Measurements from ENCODE around the gene ZMYND11.
"Not testable (repeated sequence)": the region's sequence is repeated elsewhere in the genome, so short reads cannot be mapped to it uniquely, and the experiment has no call there.

The ZMYND11 gene

GRCh38 chr10:241966-242643 lies 106.8 kb downstream of the ZMYND11 start:
- no peak overlapping the region for H3K4me3 ChIP-seq (ENCODE audit: low read length)
- H3K36me3 ChIP-seq (ENCODE audit: control insufficient read depth, insufficient read depth, low read length), result no peaks in the 10 kb centered on the region
- no CpG with 5 or more reads among the region's 9 CpGs for WGBS (ENCODE audit: insufficient coverage, insufficient read length)

GRCh38 chr10:244227-244626 lies 109.0 kb downstream of the ZMYND11 start:
- no CpG with 5 or more reads among the region's 7 CpGs for WGBS (ENCODE audit: insufficient coverage, insufficient read length)
- DNase-seq (ENCODE audit: low read depth, low spot score), result no peak
- no peak overlapping the region for H3K27ac ChIP-seq (ENCODE audit: low read length)

More at GRCh38 chr10:241966-242643, 106.8 kb downstream of the ZMYND11 start:
- DNase-seq (ENCODE audit: low read depth, low spot score), result no peak
- Histone ChIP-seq H3K4me1 (ENCODE audit: control insufficient read depth, insufficient read depth, low read length) (no peaks in the 10 kb centered on the region), H3K27me3 (ENCODE audit: control insufficient read depth, insufficient read depth, low read length) (no peaks in the 10 kb centered on the region), H3K9me3 (ENCODE audit: control insufficient read depth, insufficient read depth, low read length) (no peaks in the 10 kb centered on the region), H3K27ac (ENCODE audit: low read length) (no peak overlapping the region)

GRCh38 chr10:246431-246830 lies 111.2 kb downstream of the ZMYND11 start:
- no CpG with 5 or more reads among the region's 9 CpGs for whole genome bisulfite sequencing (ENCODE audit: insufficient coverage, insufficient read length)
- DNase-seq (ENCODE audit: low read depth, low spot score), result no peak

More at GRCh38 chr10:244227-244626, 109.0 kb downstream of the ZMYND11 start:
- Histone ChIP-seq H3K9me3 (ENCODE audit: control insufficient read depth, insufficient read depth, low read length) (no peaks in the 10 kb centered on the region), H3K27me3 (ENCODE audit: control insufficient read depth, insufficient read depth, low read length) (no peaks in the 10 kb centered on the region), H3K36me3 (ENCODE audit: control insufficient read depth, insufficient read depth, low read length) (peaks cover 3% of the 10 kb centered on the region; the same call in 1 of the 2 replicates), H3K4me3 (ENCODE audit: low read length) (no peak overlapping the region), H3K4me1 (ENCODE audit: control insufficient read depth, insufficient read depth, low read length) (no peaks in the 10 kb centered on the region)

GRCh38 chr10:247480-247879 lies 112.2 kb downstream of the ZMYND11 start:
- DNase-seq (ENCODE audit: low read depth, low spot score), result no peak
- Histone ChIP-seq H3K4me3 (ENCODE audit: low read length) (no peak overlapping the region), H3K36me3 (ENCODE audit: control insufficient read depth, insufficient read depth, low read length) (peaks cover 3% of the 10 kb centered on the region; the same call in 1 of the 2 replicates), H3K4me1 (ENCODE audit: control insufficient read depth, insufficient read depth, low read length) (no peaks in the 10 kb centered on the region), H3K27me3 (ENCODE audit: control insufficient read depth, insufficient read depth, low read length) (no peaks in the 10 kb centered on the region), H3K27ac (ENCODE audit: low read length) (no peak overlapping the region), H3K9me3 (ENCODE audit: control insufficient read depth, insufficient read depth, low read length) (no peaks in the 10 kb centered on the region)
- no CpG with 5 or more reads among the region's 4 CpGs for WGBS (ENCODE audit: insufficient coverage, insufficient read length)

More at GRCh38 chr10:246431-246830, 111.2 kb downstream of the ZMYND11 start:
- no peak overlapping the region for H3K4me3 ChIP-seq (ENCODE audit: low read length)
- no peaks in the 10 kb centered on the region for H3K9me3 ChIP-seq (ENCODE audit: control insufficient read depth, insufficient read depth, low read length)
- H3K27ac ChIP-seq (ENCODE audit: low read length), result no peak overlapping the region
- no peaks in the 10 kb centered on the region for H3K27me3 ChIP-seq (ENCODE audit: control insufficient read depth, insufficient read depth, low read length)
- peaks cover 3% of the 10 kb centered on the region; the same call in 1 of the 2 replicates for H3K36me3 ChIP-seq (ENCODE audit: control insufficient read depth, insufficient read depth, low read length)
- H3K4me1 ChIP-seq (ENCODE audit: control insufficient read depth, insufficient read depth, low read length), result no peaks in the 10 kb centered on the region

- H3K9me3 ChIP-seq (ENCODE audit: control insufficient read depth, insufficient read depth, low read length), result no peaks in the 10 kb centered on the region
- H3K4me3 ChIP-seq (ENCODE audit: low read length), result no peak overlapping the region
- H3K36me3 ChIP-seq (ENCODE audit: control insufficient read depth, insufficient read depth, low read length), result peaks cover 3% of the 10 kb centered on the region; the same call in 1 of the 2 replicates
- WGBS (ENCODE audit: insufficient coverage, insufficient read length), result no CpG with 5 or more reads among the region's 15 CpGs
- H3K27me3 ChIP-seq (ENCODE audit: control insufficient read depth, insufficient read depth, low read length), result no peaks in the 10 kb centered on the region
- no peak overlapping the region for H3K27ac ChIP-seq (ENCODE audit: low read length)
- DNase-seq (ENCODE audit: low read depth, low spot score), result no peak
- no peaks in the 10 kb centered on the region for H3K4me1 ChIP-seq (ENCODE audit: control insufficient read depth, insufficient read depth, low read length)
Observed at GRCh38 chr10:248307-248706, 113.1 kb downstream of the ZMYND11 start.

- Histone ChIP-seq H3K27ac (ENCODE audit: low read length) (no peak overlapping the region), H3K27me3 (ENCODE audit: control insufficient read depth, insufficient read depth, low read length) (no peaks in the 10 kb centered on the region), H3K4me3 (ENCODE audit: low read length) (no peak overlapping the region), H3K4me1 (ENCODE audit: control insufficient read depth, insufficient read depth, low read length) (no peaks in the 10 kb centered on the region), H3K36me3 (ENCODE audit: control insufficient read depth, insufficient read depth, low read length) (peaks cover 3% of the 10 kb centered on the region; the same call in 1 of the 2 replicates), H3K9me3 (ENCODE audit: control insufficient read depth, insufficient read depth, low read length) (no peaks in the 10 kb centered on the region)
- DNase-seq (ENCODE audit: low read depth, low spot score), result no peak
- no CpG with 5 or more reads among the region's 13 CpGs for WGBS (ENCODE audit: insufficient coverage, insufficient read length)
Observed at GRCh38 chr10:251982-252582, 116.8 kb downstream of the ZMYND11 start.

- no peaks in the 10 kb centered on the region for H3K9me3 ChIP-seq (ENCODE audit: control insufficient read depth, insufficient read depth, low read length)
- H3K4me1 ChIP-seq (ENCODE audit: control insufficient read depth, insufficient read depth, low read length), result no peaks in the 10 kb centered on the region
- no peaks in the 10 kb centered on the region for H3K36me3 ChIP-seq (ENCODE audit: control insufficient read depth, insufficient read depth, low read length)
- DNase-seq (ENCODE audit: low read depth, low spot score), result no peak
- H3K4me3 ChIP-seq (ENCODE audit: low read length), result no peak overlapping the region
- no CpG with 5 or more reads among the region's 15 CpGs for WGBS (ENCODE audit: insufficient coverage, insufficient read length)
- no peak overlapping the region for H3K27ac ChIP-seq (ENCODE audit: low read length)
- no peaks in the 10 kb centered on the region for H3K27me3 ChIP-seq (ENCODE audit: control insufficient read depth, insufficient read depth, low read length)
Observed at GRCh38 chr10:260819-261429, 125.7 kb downstream of the ZMYND11 start.

GRCh38 chr10:264160-265073 lies 129.2 kb downstream of the ZMYND11 start:
- H3K4me1 ChIP-seq (ENCODE audit: control insufficient read depth, insufficient read depth, low read length); H3K36me3 ChIP-seq (ENCODE audit: control insufficient read depth, insufficient read depth, low read length); H3K4me3 ChIP-seq (ENCODE audit: low read length); H3K27ac ChIP-seq (ENCODE audit: low read length); H3K9me3 ChIP-seq (ENCODE audit: control insufficient read depth, insufficient read depth, low read length); H3K27me3 ChIP-seq (ENCODE audit: control insufficient read depth, insufficient read depth, low read length); DNase-seq (ENCODE audit: low read depth, low spot score): not testable (repeated sequence)
- WGBS (ENCODE audit: insufficient coverage, insufficient read length), result no CpG with 5 or more reads among the region's 11 CpGs

GRCh38 chr10:265074-265440 lies 129.8 kb downstream of the ZMYND11 start:
- not testable (repeated sequence) for DNase-seq (ENCODE audit: low read depth, low spot score); H3K4me1 ChIP-seq (ENCODE audit: control insufficient read depth, insufficient read depth, low read length); H3K27ac ChIP-seq (ENCODE audit: low read length); H3K36me3 ChIP-seq (ENCODE audit: control insufficient read depth, insufficient read depth, low read length); H3K9me3 ChIP-seq (ENCODE audit: control insufficient read depth, insufficient read depth, low read length); H3K4me3 ChIP-seq (ENCODE audit: low read length); H3K27me3 ChIP-seq (ENCODE audit: control insufficient read depth, insufficient read depth, low read length)
- no CpG with 5 or more reads among the region's 6 CpGs for WGBS (ENCODE audit: insufficient coverage, insufficient read length)
